Tibial nerve (tissue), 4 donors: ENCODE results near the gene TCF12. TPM values are rescaled to one million over a fixed set of nuclear protein-coding genes. Genes with fewer than 3 reads are reported as not detected.

Experiments
- DNase-seq, 2 donors: peaks; one replicate each; pipeline ENCODE4 v3.0.0-alpha.2; 2019; ENCODE audit warnings: low spot score in 2 of 2
- H3K27ac ChIP-seq, 4 donors: fragments of 200-600 bp; sonication (generic) in 3 of 4; one replicate each; pipeline ENCODE4 v1.5.1; 2017 to 2019; ENCODE audit warnings: mild to moderate bottlenecking in 1 of 4
- H3K27me3 ChIP-seq, 2 donors: fragments of 200-600 bp; sonication (generic) in 1 of 2; one replicate each; pipeline versions ENCODE4 v1.5.1 to v1.6.0; 2017 to 2019
- H3K36me3 ChIP-seq, 3 donors: fragments of 200-600 bp; sonication (generic); one replicate each; pipeline ENCODE4 v1.5.1; 2018 to 2019
- H3K4me1 ChIP-seq, 4 donors: fragments of 200-600 bp; sonication (generic) in 3 of 4; one replicate each; pipeline ENCODE4 v1.5.1; 2017 to 2019
- H3K4me3 ChIP-seq, 4 donors: fragments of 200-600 bp; sonication (generic) in 3 of 4; one replicate each; pipeline ENCODE4 v1.5.1; 2017 to 2019; ENCODE audit warnings: mild to moderate bottlenecking in 1 of 4, moderate library complexity in 1 of 4
- H3K9me3 ChIP-seq, 4 donors: fragments of 200-600 bp; sonication (generic) in 3 of 4; one replicate each; pipeline ENCODE4 v1.5.1; 2017 to 2019
- EP300 ChIP-seq, 2 donors: sonication (generic); formaldehyde crosslinking; IDR thresholded peaks; one replicate each; pipeline ENCODE4 v1.6.1; 2017; ENCODE audit warnings: antibody characterized with exemption in 2 of 2, mild to moderate bottlenecking in 1 of 2
- POLR2A ChIP-seq, 2 donors: fragments of 450-650 bp; IDR thresholded peaks; one replicate each; pipeline ENCODE4 v1.6.1; 2017; ENCODE audit warnings: antibody characterized with exemption in 2 of 2, mild to moderate bottlenecking in 2 of 2, moderate library complexity in 2 of 2
- WGBS, 2 donors: methylation state at CpG; one replicate each; pipeline ENCODE4 v1.1.5; 2018; 5-methylcytosine and 5-hydroxymethylcytosine counted together
- total RNA-seq, 4 donors: library from RNA; depleted of rRNA; stranded (reverse); fragments of >200 nt; gene quantifications; one replicate each; pipeline ENCODE4 v1.1.0, GENCODE V29; 2016
- TF ChIP-seq, protein P1 (sequence below), 5 experiments: fragments of 200-600 bp in 3 of 5; fragments of 450-650 bp in 2 of 5; sonication (generic) in 3 of 5; IDR thresholded peaks; one replicate each; pipeline ENCODE4 v1.5.1; 2016 to 2019; ENCODE audit warnings: antibody characterized with exemption in 5 of 5, mild to moderate bottlenecking in 3 of 5, moderate library complexity in 2 of 5

TCF12 gene
- total RNA-seq, 4 donors from 2014 or later = 117 to 181 (median 174) TPM

DNA sequence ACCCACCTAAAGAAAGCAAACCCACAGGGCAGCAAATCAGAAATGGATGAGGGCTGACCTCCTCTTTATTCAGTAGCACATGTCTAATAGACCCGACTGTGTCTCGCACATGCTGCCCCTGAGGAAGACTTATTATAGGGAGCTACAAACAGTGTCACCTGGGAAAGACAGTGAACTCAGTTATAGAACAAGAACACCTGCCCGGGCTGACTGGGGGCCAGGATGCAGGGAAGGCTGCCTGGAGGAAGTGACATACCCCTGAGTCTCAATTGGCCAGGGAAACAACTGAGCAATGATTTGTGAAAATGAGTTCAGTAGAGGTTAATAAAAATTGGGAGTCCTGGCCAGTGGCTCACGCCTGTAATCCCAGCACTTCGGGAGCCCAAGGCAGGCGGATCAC is 379.2 kb downstream of the TCF12 start:
- Histone ChIP-seq H3K4me3 (no peak overlapping the region), H3K9me3 (no peaks in the 10 kb centered on the region), H3K27me3 (no peaks in the 10 kb centered on the region), H3K27ac (no peak overlapping the region), H3K4me1 (no peaks in the 10 kb centered on the region), H3K36me3 (peaks cover 0 to 1% (median 0%) of the 10 kb centered on the region in 3 donors)
- WGBS, 2 donors = 88 to 89% methylated on average over 6 of the region's 6 CpGs
- TF ChIP-seq EP300 (IDR thresholded peaks at IDR 0.05) (no peak), POLR2A (IDR thresholded peaks at IDR 0.05) (no peak)
- TF ChIP-seq, protein P1, sequence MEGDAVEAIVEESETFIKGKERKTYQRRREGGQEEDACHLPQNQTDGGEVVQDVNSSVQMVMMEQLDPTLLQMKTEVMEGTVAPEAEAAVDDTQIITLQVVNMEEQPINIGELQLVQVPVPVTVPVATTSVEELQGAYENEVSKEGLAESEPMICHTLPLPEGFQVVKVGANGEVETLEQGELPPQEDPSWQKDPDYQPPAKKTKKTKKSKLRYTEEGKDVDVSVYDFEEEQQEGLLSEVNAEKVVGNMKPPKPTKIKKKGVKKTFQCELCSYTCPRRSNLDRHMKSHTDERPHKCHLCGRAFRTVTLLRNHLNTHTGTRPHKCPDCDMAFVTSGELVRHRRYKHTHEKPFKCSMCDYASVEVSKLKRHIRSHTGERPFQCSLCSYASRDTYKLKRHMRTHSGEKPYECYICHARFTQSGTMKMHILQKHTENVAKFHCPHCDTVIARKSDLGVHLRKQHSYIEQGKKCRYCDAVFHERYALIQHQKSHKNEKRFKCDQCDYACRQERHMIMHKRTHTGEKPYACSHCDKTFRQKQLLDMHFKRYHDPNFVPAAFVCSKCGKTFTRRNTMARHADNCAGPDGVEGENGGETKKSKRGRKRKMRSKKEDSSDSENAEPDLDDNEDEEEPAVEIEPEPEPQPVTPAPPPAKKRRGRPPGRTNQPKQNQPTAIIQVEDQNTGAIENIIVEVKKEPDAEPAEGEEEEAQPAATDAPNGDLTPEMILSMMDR (IDR thresholded peaks at IDR 0.05) = no peak
- no peak for DNase-seq

DNA sequence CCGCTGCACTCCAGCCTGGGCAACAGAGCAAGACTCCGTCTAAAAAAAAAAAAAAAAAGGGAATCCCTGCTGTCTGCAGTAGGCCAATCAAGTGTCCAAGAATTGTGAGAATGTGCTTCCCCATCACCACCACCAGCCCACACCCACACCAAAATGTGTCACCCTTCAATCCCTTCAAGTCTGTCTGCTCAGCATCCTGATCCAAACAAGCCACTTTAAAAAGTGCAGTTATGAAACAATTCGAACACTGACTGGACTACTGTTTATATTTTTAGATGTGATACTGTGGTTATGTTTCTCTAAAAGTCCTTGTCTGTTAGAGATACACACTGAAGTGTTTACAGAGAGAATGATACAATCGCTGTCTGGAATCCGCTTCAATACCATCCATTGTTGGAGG is 379.8 kb downstream of the TCF12 start:
- H3K4me1 ChIP-seq = no peaks in the 10 kb centered on the region
- DNase-seq = no peak
- H3K27me3 ChIP-seq = no peaks in the 10 kb centered on the region
- no peaks in the 10 kb centered on the region for H3K9me3 ChIP-seq
- no peaks in the 10 kb centered on the region for H3K36me3 ChIP-seq
- H3K4me3 ChIP-seq = no peak overlapping the region
- 58 to 60% methylated on average over 5 of the region's 5 CpGs for WGBS, 2 donors
- TF ChIP-seq POLR2A (IDR thresholded peaks at IDR 0.05) = no peak
- TF ChIP-seq EP300 (IDR thresholded peaks at IDR 0.05) = no peak
- TF ChIP-seq, protein P1 (IDR thresholded peaks at IDR 0.05) = no peak
- H3K27ac ChIP-seq = no peak overlapping the region

DNA sequence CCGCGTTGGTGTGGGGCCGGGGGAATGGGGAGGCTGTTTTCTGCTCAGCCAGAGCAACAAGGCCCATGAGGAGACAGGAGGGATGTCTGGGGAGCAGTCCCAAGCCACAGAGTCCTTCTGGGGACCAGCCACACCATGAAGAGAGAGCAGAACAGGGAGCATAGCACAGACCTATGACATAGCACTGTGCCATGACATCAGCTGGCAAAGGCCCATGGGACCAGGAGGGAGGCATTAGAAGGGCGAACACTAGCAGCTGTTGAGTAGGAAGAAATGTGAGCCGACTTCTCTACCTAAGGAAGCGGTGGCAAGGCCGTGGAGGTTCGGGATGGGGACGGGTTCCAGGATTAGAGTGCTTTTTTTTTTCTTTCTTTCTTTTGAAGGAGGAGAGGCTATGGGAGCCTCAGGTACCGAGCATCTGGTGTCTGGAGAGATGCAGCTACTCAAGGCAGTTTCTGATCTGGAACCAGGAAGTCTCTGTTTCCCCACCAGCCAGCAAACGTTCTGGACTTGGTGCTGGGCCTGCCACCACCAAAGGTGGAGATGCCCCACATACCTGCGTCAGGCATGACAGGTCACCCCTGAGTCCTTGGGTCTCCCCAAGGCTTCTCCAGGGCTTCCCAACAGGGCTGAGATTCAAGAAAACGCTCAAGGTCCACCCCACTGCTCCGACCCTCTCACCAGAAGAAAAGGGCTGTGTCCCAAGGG is 380.6 kb downstream of the TCF12 start:
- H3K9me3 ChIP-seq = no peaks in the 10 kb centered on the region
- H3K4me3 ChIP-seq = no peak overlapping the region
- no peak for DNase-seq
- WGBS, 2 donors = 83 to 84% methylated on average over 14 of the region's 14 CpGs
- TF ChIP-seq EP300 (IDR thresholded peaks at IDR 0.05) = no peak
- TF ChIP-seq, protein P1 (IDR thresholded peaks at IDR 0.05) = no peak
- no peak for TF ChIP-seq POLR2A (IDR thresholded peaks at IDR 0.05)
- H3K27me3 ChIP-seq = no peaks in the 10 kb centered on the region
- H3K4me1 ChIP-seq = no peaks in the 10 kb centered on the region
- H3K36me3 ChIP-seq = no peaks in the 10 kb centered on the region
- no peak overlapping the region for H3K27ac ChIP-seq

DNA sequence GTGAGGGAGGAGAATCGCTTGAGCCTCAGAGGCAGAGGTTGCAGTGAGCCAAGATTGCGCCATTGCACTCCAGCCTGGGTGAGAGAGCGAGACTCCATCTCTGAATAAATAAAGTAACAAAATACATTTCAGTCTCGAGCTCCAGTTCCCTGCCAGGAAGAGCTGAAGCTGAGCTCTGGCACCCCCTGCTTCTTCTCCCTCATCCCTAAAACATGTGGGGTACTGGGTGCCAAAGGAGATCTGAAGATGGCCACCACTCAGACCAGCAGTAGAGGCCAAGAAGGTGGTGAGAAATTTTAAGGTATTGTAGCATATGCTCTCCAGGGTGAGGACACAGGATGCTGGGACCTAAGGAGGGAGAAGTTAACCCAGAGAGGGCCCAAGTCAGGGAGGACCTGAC is 382.9 kb downstream of the TCF12 start:
- peak overlapping the region in 1 of 4 donors; percentile 33 for H3K4me3 ChIP-seq
- H3K4me1 ChIP-seq = peaks cover 0 to 7% (median 0%) of the 10 kb centered on the region in 4 donors
- H3K27me3 ChIP-seq = no peaks in the 10 kb centered on the region
- no peak for DNase-seq
- no peak overlapping the region for H3K27ac ChIP-seq
- TF ChIP-seq EP300 (IDR thresholded peaks at IDR 0.05) = no peak
- no peak for TF ChIP-seq POLR2A (IDR thresholded peaks at IDR 0.05)
- TF ChIP-seq, protein P1 (IDR thresholded peaks at IDR 0.05) = no peak
- H3K9me3 ChIP-seq = no peaks in the 10 kb centered on the region
- H3K36me3 ChIP-seq = no peaks in the 10 kb centered on the region
- 81 to 88% methylated on average over 4 of the region's 4 CpGs for WGBS, 2 donors

DNA sequence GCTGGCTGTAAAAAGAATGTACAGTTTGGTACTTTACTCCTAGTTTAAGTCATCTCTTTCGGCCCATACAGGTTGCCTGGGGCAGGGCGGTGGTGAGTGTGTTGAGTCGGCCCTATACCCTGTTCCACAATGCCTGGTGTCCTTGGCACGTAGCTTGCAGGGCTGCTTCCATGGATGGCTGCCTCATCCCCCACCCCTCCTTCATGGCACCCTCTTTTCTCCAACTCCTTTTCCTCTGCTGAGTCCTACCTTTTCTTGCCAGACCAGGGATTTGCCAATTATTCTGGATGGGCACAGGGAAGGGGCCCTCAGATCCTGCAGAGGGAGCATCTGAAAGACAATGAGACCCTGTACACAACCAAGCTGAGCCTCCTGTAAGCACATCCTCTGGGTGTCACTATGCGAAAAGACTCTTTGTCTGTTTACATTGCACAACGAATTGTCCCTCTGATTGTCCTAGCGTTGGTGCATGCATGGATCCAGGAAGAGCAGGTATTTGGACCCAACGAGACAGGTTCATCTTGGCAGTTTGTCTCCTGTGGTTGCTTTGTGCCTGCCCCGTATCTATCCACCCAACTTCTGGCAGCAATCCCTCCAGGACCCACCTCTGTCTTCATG is 384.3 kb downstream of the TCF12 start:
- Histone ChIP-seq H3K4me3 (no peak overlapping the region), H3K36me3 (no peaks in the 10 kb centered on the region), H3K9me3 (no peaks in the 10 kb centered on the region), H3K27ac (no peak overlapping the region), H3K4me1 (peaks cover 0 to 21% (median 2%) of the 10 kb centered on the region in 4 donors), H3K27me3 (no peaks in the 10 kb centered on the region)
- TF ChIP-seq EP300 (IDR thresholded peaks at IDR 0.05) = no peak
- no peak for TF ChIP-seq POLR2A (IDR thresholded peaks at IDR 0.05)
- TF ChIP-seq, protein P1 (IDR thresholded peaks at IDR 0.05) = no peak
- DNase-seq = no peak
- 76 to 78% methylated on average over 9 of the region's 9 CpGs for WGBS, 2 donors
